ENCODE measurements around the gene PRRT2. TPM values are rescaled to one million over a fixed set of nuclear protein-coding genes. Genes with fewer than 3 reads are reported as not detected.

Gene PRRT2
- total RNA-seq (1.9 TPM), polyA plus RNA-seq (ENCODE audit: insufficient read depth, low read depth, low replicate concordance) (0.88 TPM)
- long read RNA-seq, donor 1, partial matches to known transcripts: 0 of 6 reads
- long read RNA-seq, donor 1, other reads (novel, unspliced or antisense): 0 of 6 reads
- long read RNA-seq, donor 2, partial matches to known transcripts: 0 of 4 reads
- long read RNA-seq, donor 2, other reads (novel, unspliced or antisense): 0 of 4 reads
- long read RNA-seq, donor 3, transcript PRRT2-222 (2 exons, 2,867 nt): major isoform, 5 of 7 reads
- long read RNA-seq, donor 3, partial matches to known transcripts: 0 of 7 reads
- long read RNA-seq, donor 3, other reads (novel, unspliced or antisense): 0 of 7 reads
- long read RNA-seq, donor 4, partial matches to known transcripts: 0 of 5 reads
- long read RNA-seq, donor 4, other reads (novel, unspliced or antisense): 0 of 5 reads
- long read RNA-seq, donor 5, partial matches to known transcripts: 0 of 1 reads
- long read RNA-seq, donor 5, other reads (novel, unspliced or antisense): 0 of 1 reads
- long read RNA-seq, donor 6: 0 reads
- long read RNA-seq, donor 7, partial matches to known transcripts: 0 of 3 reads
- long read RNA-seq, donor 7, other reads (novel, unspliced or antisense): 2 of 3 reads
- long read RNA-seq, donor 8, partial matches to known transcripts: 0 of 2 reads
- long read RNA-seq, donor 8, other reads (novel, unspliced or antisense): 0 of 2 reads
- long read RNA-seq, donor 9, partial matches to known transcripts: 0 of 2 reads
- long read RNA-seq, donor 9, other reads (novel, unspliced or antisense): 0 of 2 reads
- long read RNA-seq, donor 10, transcript PRRT2-222 (2 exons, 2,867 nt): major isoform, 6 of 9 reads
- long read RNA-seq, donor 10, partial matches to known transcripts: 0 of 9 reads
- long read RNA-seq, donor 10, other reads (novel, unspliced or antisense): 0 of 9 reads

GRCh38 chr16:29811896-29812665, at the start of gene PRRT2:
Gene PRRT2 (plus strand): TSS chr16:29812193. CDS start chr16:29813055, 862 bp downstream.
- TF ChIP-seq CTCF (IDR thresholded peaks at IDR 0.05; ENCODE audit: borderline replicate concordance, extremely low read depth, insufficient read depth): no peak
- H3K9ac ChIP-seq (ENCODE audit: low read length in 3 of 3): peak within 1 kb of the TSS; percentile 36 to 58 (median 46)
- H3K4me1 ChIP-seq (ENCODE audit: control insufficient read depth in 2 of 3, insufficient read depth in 2 of 3, low read depth in 1 of 3, low read length in 3 of 3): peaks cover 2 to 40% (median 15%) of the 10 kb centered on the region in 3 donors
- H3K27ac ChIP-seq (ENCODE audit: low read depth in 2 of 2, low read length in 2 of 2): peak within 1 kb of the TSS; percentile 83 to 95
- no peaks in the 10 kb centered on the region for H3K9me3 ChIP-seq (ENCODE audit: control insufficient read depth in 2 of 3, insufficient read depth in 1 of 3, low read length in 3 of 3)
- H3K27me3 ChIP-seq (ENCODE audit: control insufficient read depth, insufficient read depth, low read length): no peaks in the 10 kb centered on the region
- intact Hi-C loops (cut with DNase I): no loop called here
- FAIRE-seq (no peak), DNase-seq (peak; percentile 84 to 93 (median 92))
- H3K4me3 ChIP-seq (ENCODE audit: low read length in 3 of 3): peak within 1 kb of the TSS; percentile 65 to 68 (median 66)
- H3K36me3 ChIP-seq (ENCODE audit: control insufficient read depth in 2 of 3, insufficient read depth in 3 of 3, low read length in 3 of 3): peaks cover 0 to 3% (median 2%) of the 10 kb centered on the region in 3 donors

GRCh38 chr16:29763326-29763725, 48.7 kb upstream of the PRRT2 start:
- DNase-seq (no peak), FAIRE-seq (no peak)
- H3K9me3 ChIP-seq (ENCODE audit: control insufficient read depth in 2 of 3, insufficient read depth in 1 of 3, low read length in 3 of 3): no peaks in the 10 kb centered on the region
- H3K4me3 ChIP-seq (ENCODE audit: low read length in 3 of 3): no peak overlapping the region
- no peak overlapping the region for H3K27ac ChIP-seq (ENCODE audit: low read depth in 2 of 2, low read length in 2 of 2)
- H3K27me3 ChIP-seq (ENCODE audit: control insufficient read depth, insufficient read depth, low read length): no peaks in the 10 kb centered on the region
- no peak for TF ChIP-seq CTCF (IDR thresholded peaks at IDR 0.05; ENCODE audit: borderline replicate concordance, extremely low read depth, insufficient read depth)
- H3K9ac ChIP-seq (ENCODE audit: low read length in 3 of 3): no peak overlapping the region
- no peaks in the 10 kb centered on the region for H3K4me1 ChIP-seq (ENCODE audit: control insufficient read depth in 2 of 3, insufficient read depth in 2 of 3, low read depth in 1 of 3, low read length in 3 of 3)
- intact Hi-C loops (cut with DNase I): no loop called here
- H3K36me3 ChIP-seq (ENCODE audit: control insufficient read depth in 2 of 3, insufficient read depth in 3 of 3, low read length in 3 of 3): no peaks in the 10 kb centered on the region

- no peaks in the 10 kb centered on the region for H3K4me1 ChIP-seq (ENCODE audit: control insufficient read depth in 2 of 3, insufficient read depth in 2 of 3, low read depth in 1 of 3, low read length in 3 of 3)
- no peak overlapping the region for H3K4me3 ChIP-seq (ENCODE audit: low read length in 3 of 3)
- H3K27ac ChIP-seq (ENCODE audit: low read depth in 2 of 2, low read length in 2 of 2): no peak overlapping the region
- no peaks in the 10 kb centered on the region for H3K9me3 ChIP-seq (ENCODE audit: control insufficient read depth in 2 of 3, insufficient read depth in 1 of 3, low read length in 3 of 3)
- no peak for TF ChIP-seq CTCF (IDR thresholded peaks at IDR 0.05; ENCODE audit: borderline replicate concordance, extremely low read depth, insufficient read depth)
- intact Hi-C loops (cut with DNase I): no loop called here
- FAIRE-seq (no peak), DNase-seq (no peak)
- H3K36me3 ChIP-seq (ENCODE audit: control insufficient read depth in 2 of 3, insufficient read depth in 3 of 3, low read length in 3 of 3): no peaks in the 10 kb centered on the region
- H3K9ac ChIP-seq (ENCODE audit: low read length in 3 of 3): no peak overlapping the region
- no peaks in the 10 kb centered on the region for H3K27me3 ChIP-seq (ENCODE audit: control insufficient read depth, insufficient read depth, low read length)
Observed at GRCh38 chr16:29765167-29766032, 46.6 kb upstream of the PRRT2 start.
